ENCODE measurements around the gene TSPAN10. TPM values are rescaled to one million over a fixed set of nuclear protein-coding genes. Genes with fewer than 3 reads are reported as not detected.
A peak's percentile ranks its signal among the peaks of the same experiment; 100 is the strongest.

TSPAN10 gene
- total and polyA plus RNA-seq, 2 of the 13 experiments (the other 11 are each of a cell fraction or from before 2014, with no cell fraction given) = 0.54 to 0.75 TPM

DNA sequence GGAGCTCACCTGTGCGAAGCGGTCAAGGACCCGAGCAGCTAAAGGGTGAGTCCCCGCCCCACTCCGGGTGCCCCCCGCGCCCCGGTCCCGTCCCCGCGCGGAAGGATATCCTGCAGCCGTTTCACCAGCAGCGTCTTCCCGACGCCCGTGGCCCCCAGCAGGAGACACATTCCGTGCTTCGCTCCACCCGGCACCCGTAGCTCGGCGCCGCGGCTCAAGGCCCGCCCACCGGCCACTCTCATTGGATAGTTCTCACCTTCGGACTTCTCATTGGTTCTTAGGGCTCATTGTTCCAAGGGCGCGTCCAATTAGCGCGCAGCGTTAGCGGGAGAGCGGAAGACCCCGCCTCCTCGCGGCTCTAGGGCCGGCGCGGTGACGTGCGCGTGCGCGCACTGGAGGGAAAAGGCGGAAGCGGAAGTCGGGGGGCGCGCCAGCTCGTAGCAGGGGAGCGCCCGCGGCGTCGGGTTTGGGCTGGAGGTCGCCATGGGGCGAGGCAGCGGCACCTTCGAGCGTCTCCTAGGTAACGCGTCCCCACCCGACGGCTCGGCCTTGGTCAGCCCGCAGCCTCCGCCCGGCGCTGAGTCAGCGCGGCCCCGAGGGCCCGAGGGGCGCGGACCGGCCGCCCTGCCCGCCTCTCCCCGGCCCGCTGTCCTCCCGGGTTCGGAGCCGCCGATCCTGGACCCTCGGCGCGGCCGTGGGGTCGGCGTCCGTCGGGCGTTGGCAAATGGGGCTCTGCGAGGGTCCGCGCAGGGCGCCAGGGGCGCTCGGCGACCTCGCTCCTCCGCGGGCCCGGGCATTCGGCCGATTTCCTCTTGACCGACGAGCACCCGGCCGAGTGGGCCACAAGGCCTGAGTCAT is 46.8 kb downstream of the TSPAN10 start, which contains the start of the genes ARL16 and HGS (continued):
- 0 out of 2 replicates have a peak, but pooled peaks have one; percentile 27 for TF ChIP-seq ZNF816 (CRISPR knock-in tag; IDR thresholded peaks at IDR 0.05; ENCODE audit: borderline replicate concordance)
- 0 out of 2 replicates have a peak, but pooled peaks have one; percentile 19 for TF ChIP-seq ZNF598 (CRISPR knock-in tag; IDR thresholded peaks at IDR 0.05; ENCODE audit: borderline replicate concordance)
- no peak for TF ChIP-seq FOXK2 (IDR thresholded peaks at IDR 0.05)
- TF ChIP-seq, protein P1, sequence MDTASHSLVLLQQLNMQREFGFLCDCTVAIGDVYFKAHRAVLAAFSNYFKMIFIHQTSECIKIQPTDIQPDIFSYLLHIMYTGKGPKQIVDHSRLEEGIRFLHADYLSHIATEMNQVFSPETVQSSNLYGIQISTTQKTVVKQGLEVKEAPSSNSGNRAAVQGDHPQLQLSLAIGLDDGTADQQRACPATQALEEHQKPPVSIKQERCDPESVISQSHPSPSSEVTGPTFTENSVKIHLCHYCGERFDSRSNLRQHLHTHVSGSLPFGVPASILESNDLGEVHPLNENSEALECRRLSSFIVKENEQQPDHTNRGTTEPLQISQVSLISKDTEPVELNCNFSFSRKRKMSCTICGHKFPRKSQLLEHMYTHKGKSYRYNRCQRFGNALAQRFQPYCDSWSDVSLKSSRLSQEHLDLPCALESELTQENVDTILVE (CRISPR knock-in tag; IDR thresholded peaks at IDR 0.05) = peak; percentile 95
- TF ChIP-seq ATF7 (IDR thresholded peaks at IDR 0.05) = no peak
- no peak for TF ChIP-seq ATF7 (CRISPR knock-in tag; IDR thresholded peaks at IDR 0.05)
- no peak for TF ChIP-seq EP300 (IDR thresholded peaks at IDR 0.05; ENCODE audit: low read depth in 2 of 2, low read length in 2 of 2)
- no peak for TF ChIP-seq EP300 (CRISPR knock-in tag; IDR thresholded peaks at IDR 0.05; ENCODE audit: borderline replicate concordance)
- TF ChIP-seq, protein P2, sequence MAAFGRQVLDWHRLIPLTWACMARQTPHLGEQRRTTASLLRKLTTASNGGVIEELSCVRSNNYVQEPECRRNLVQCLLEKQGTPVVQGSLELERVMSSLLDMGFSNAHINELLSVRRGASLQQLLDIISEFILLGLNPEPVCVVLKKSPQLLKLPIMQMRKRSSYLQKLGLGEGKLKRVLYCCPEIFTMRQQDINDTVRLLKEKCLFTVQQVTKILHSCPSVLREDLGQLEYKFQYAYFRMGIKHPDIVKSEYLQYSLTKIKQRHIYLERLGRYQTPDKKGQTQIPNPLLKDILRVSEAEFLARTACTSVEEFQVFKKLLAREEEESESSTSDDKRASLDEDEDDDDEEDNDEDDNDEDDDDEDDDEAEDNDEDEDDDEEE (CRISPR knock-in tag; IDR thresholded peaks at IDR 0.05) = peak; percentile 81; the same call in 1 of the 2 replicates
- TF ChIP-seq, protein P3, sequence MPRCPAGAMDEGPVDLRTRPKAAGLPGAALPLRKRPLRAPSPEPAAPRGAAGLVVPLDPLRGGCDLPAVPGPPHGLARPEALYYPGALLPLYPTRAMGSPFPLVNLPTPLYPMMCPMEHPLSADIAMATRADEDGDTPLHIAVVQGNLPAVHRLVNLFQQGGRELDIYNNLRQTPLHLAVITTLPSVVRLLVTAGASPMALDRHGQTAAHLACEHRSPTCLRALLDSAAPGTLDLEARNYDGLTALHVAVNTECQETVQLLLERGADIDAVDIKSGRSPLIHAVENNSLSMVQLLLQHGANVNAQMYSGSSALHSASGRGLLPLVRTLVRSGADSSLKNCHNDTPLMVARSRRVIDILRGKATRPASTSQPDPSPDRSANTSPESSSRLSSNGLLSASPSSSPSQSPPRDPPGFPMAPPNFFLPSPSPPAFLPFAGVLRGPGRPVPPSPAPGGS (CRISPR knock-in tag; IDR thresholded peaks at IDR 0.05) = peak; percentile 66; the same call in 1 of the 2 replicates
- peak; percentile 87; the same call in 1 of the 2 replicates for TF ChIP-seq ZNF674 (CRISPR knock-in tag; IDR thresholded peaks at IDR 0.05; ENCODE audit: low read depth)
- TF ChIP-seq ZBTB3 (CRISPR knock-in tag; IDR thresholded peaks at IDR 0.05; ENCODE audit: borderline replicate concordance, low read depth) = 0 out of 2 replicates have a peak, but pooled peaks have one; percentile 49
- TF ChIP-seq SALL1 (CRISPR knock-in tag; IDR thresholded peaks at IDR 0.05) = peak; percentile 63
- peak; percentile 68; the same call in 1 of the 2 replicates for TF ChIP-seq ZNF563 (CRISPR knock-in tag; IDR thresholded peaks at IDR 0.05)
- TF ChIP-seq MTA1 (CRISPR knock-in tag; IDR thresholded peaks at IDR 0.05; ENCODE audit: borderline replicate concordance) = no peak; the same call in 1 of the 2 replicates
- peak; percentile 83; the same call in 1 of the 2 replicates for TF ChIP-seq ZSCAN31 (CRISPR knock-in tag; IDR thresholded peaks at IDR 0.05; ENCODE audit: low read depth)
- no peak for TF ChIP-seq ZNF431 (CRISPR knock-in tag; IDR thresholded peaks at IDR 0.05; ENCODE audit: borderline replicate concordance, low read depth)
- TF ChIP-seq, protein P4, sequence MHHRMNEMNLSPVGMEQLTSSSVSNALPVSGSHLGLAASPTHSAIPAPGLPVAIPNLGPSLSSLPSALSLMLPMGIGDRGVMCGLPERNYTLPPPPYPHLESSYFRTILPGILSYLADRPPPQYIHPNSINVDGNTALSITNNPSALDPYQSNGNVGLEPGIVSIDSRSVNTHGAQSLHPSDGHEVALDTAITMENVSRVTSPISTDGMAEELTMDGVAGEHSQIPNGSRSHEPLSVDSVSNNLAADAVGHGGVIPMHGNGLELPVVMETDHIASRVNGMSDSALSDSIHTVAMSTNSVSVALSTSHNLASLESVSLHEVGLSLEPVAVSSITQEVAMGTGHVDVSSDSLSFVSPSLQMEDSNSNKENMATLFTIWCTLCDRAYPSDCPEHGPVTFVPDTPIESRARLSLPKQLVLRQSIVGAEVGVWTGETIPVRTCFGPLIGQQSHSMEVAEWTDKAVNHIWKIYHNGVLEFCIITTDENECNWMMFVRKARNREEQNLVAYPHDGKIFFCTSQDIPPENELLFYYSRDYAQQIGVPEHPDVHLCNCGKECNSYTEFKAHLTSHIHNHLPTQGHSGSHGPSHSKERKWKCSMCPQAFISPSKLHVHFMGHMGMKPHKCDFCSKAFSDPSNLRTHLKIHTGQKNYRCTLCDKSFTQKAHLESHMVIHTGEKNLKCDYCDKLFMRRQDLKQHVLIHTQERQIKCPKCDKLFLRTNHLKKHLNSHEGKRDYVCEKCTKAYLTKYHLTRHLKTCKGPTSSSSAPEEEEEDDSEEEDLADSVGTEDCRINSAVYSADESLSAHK (CRISPR knock-in tag; IDR thresholded peaks at IDR 0.05; ENCODE audit: borderline replicate concordance) = no peak
- TF ChIP-seq, protein P5, sequence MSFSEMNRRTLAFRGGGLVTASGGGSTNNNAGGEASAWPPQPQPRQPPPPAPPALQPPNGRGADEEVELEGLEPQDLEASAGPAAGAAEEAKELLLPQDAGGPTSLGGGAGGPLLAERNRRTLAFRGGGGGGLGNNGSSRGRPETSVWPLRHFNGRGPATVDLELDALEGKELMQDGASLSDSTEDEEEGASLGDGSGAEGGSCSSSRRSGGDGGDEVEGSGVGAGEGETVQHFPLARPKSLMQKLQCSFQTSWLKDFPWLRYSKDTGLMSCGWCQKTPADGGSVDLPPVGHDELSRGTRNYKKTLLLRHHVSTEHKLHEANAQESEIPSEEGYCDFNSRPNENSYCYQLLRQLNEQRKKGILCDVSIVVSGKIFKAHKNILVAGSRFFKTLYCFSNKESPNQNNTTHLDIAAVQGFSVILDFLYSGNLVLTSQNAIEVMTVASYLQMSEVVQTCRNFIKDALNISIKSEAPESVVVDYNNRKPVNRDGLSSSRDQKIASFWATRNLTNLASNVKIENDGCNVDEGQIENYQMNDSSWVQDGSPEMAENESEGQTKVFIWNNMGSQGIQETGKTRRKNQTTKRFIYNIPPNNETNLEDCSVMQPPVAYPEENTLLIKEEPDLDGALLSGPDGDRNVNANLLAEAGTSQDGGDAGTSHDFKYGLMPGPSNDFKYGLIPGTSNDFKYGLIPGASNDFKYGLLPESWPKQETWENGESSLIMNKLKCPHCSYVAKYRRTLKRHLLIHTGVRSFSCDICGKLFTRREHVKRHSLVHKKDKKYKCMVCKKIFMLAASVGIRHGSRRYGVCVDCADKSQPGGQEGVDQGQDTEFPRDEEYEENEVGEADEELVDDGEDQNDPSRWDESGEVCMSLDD (CRISPR knock-in tag; IDR thresholded peaks at IDR 0.05; ENCODE audit: borderline replicate concordance) = peak; percentile 41; the same call in 1 of the 2 replicates

All from HepG2 (cell line).